Skeletal muscle tissue (tissue), 4 donors: ENCODE results near the gene CFAP210. TPM values are rescaled to one million over a fixed set of nuclear protein-coding genes. Genes with fewer than 3 reads are reported as not detected.

Experiments
- H3K27ac ChIP-seq: one replicate; pipeline ENCODE4 v1.7.0; 2013; ENCODE audit warnings: mild to moderate bottlenecking, low read depth, low read length, inconsistent platforms
- H3K27me3 ChIP-seq, 3 donors: one replicate each; pipeline ENCODE4 v1.7.0; 2013; ENCODE audit warnings: low read length in 3 of 3; ENCODE audit not compliant: control insufficient read depth in 3 of 3, insufficient read depth in 3 of 3
- H3K36me3 ChIP-seq, 3 donors: one replicate each; pipeline ENCODE4 v1.7.0; 2013; ENCODE audit warnings: low read length in 3 of 3; ENCODE audit not compliant: control insufficient read depth in 3 of 3, insufficient read depth in 3 of 3
- H3K4me1 ChIP-seq, 3 donors: one replicate each; pipeline ENCODE4 v1.7.0; 2013; ENCODE audit warnings: low read length in 3 of 3, mild to moderate bottlenecking in 3 of 3; ENCODE audit not compliant: control insufficient read depth in 3 of 3, insufficient read depth in 3 of 3
- H3K4me3 ChIP-seq, 3 donors: one replicate each; pipeline ENCODE4 v1.7.0; 2013; ENCODE audit warnings: low read length in 3 of 3
- H3K9ac ChIP-seq, 3 donors: one replicate each; pipeline ENCODE4 v1.7.0; 2013; ENCODE audit warnings: low read length in 3 of 3, mild to moderate bottlenecking in 3 of 3, moderate library complexity in 2 of 3, low read depth in 1 of 3
- H3K9me3 ChIP-seq, 3 donors: one replicate each; pipeline ENCODE4 v1.7.0; 2013; ENCODE audit warnings: low read length in 3 of 3; ENCODE audit not compliant: control insufficient read depth in 3 of 3
- total RNA-seq: library from RNA; depleted of rRNA; stranded (reverse); fragments of >200 nt; gene quantifications from one replicate; pipeline ENCODE4 v1.2.3, GENCODE V29; 2014
- donor health status: Osteomylitis.

The CFAP210 gene
- total RNA-seq, 1 donor from 2014 or later, result not detected

GRCh38 chr2:169732075-169732474 lies 37.9 kb upstream of the CFAP210 start:
- Histone ChIP-seq H3K27me3 (no peaks in the 10 kb centered on the region), H3K27ac (no peak overlapping the region), H3K4me3 (no peak overlapping the region), H3K4me1 (peaks cover 8 to 15% (median 15%) of the 10 kb centered on the region in 3 donors), H3K9ac (no peak overlapping the region), H3K36me3 (no peaks in the 10 kb centered on the region), H3K9me3 (no peaks in the 10 kb centered on the region)

GRCh38 chr2:169729274-169729605 lies 35.0 kb upstream of the CFAP210 start:
- no peak overlapping the region for H3K27ac ChIP-seq
- no peak overlapping the region for H3K9ac ChIP-seq
- H3K36me3 ChIP-seq, result no peaks in the 10 kb centered on the region
- H3K9me3 ChIP-seq, result no peaks in the 10 kb centered on the region
- H3K27me3 ChIP-seq, result no peaks in the 10 kb centered on the region
- H3K4me3 ChIP-seq, result no peak overlapping the region
- peaks cover 0 to 3% (median 3%) of the 10 kb centered on the region in 3 donors for H3K4me1 ChIP-seq

- Histone ChIP-seq H3K36me3 (no peaks in the 10 kb centered on the region), H3K4me1 (no peaks in the 10 kb centered on the region), H3K27me3 (no peaks in the 10 kb centered on the region), H3K9ac (no peak overlapping the region), H3K9me3 (no peaks in the 10 kb centered on the region), H3K27ac (no peak overlapping the region), H3K4me3 (no peak overlapping the region)
These were observed 32.9 kb upstream of the CFAP210 start for GRCh38 chr2:169727065-169727464.

- Histone ChIP-seq H3K27ac (no peak overlapping the region), H3K9ac (no peak overlapping the region), H3K9me3 (no peaks in the 10 kb centered on the region), H3K36me3 (no peaks in the 10 kb centered on the region), H3K4me1 (peaks cover 5 to 11% (median 5%) of the 10 kb centered on the region in 3 donors), H3K27me3 (no peaks in the 10 kb centered on the region), H3K4me3 (no peak overlapping the region)
These were observed 26.8 kb upstream of the CFAP210 start for GRCh38 chr2:169721016-169721415.

GRCh38 chr2:169718930-169719504 lies 24.8 kb upstream of the CFAP210 start:
- H3K4me3 ChIP-seq, result no peak overlapping the region
- H3K4me1 ChIP-seq, result peaks cover 18 to 29% (median 19%) of the 10 kb centered on the region in 3 donors
- H3K27me3 ChIP-seq, result no peaks in the 10 kb centered on the region
- H3K9ac ChIP-seq, result no peak overlapping the region
- no peaks in the 10 kb centered on the region for H3K36me3 ChIP-seq
- H3K27ac ChIP-seq, result no peak overlapping the region
- no peaks in the 10 kb centered on the region for H3K9me3 ChIP-seq

- Histone ChIP-seq H3K4me1 (peaks cover 18 to 29% (median 19%) of the 10 kb centered on the region in 3 donors), H3K4me3 (no peak overlapping the region), H3K9ac (no peak overlapping the region), H3K27me3 (no peaks in the 10 kb centered on the region), H3K27ac (no peak overlapping the region), H3K36me3 (no peaks in the 10 kb centered on the region), H3K9me3 (no peaks in the 10 kb centered on the region)
These were observed 23.5 kb upstream of the CFAP210 start for GRCh38 chr2:169717691-169718063.

- H3K4me3 ChIP-seq, result no peak overlapping the region
- H3K27ac ChIP-seq, result no peak overlapping the region
- H3K9me3 ChIP-seq, result no peaks in the 10 kb centered on the region
- no peaks in the 10 kb centered on the region for H3K36me3 ChIP-seq
- no peak overlapping the region for H3K9ac ChIP-seq
- peaks cover 18 to 30% (median 19%) of the 10 kb centered on the region in 3 donors for H3K4me1 ChIP-seq
- H3K27me3 ChIP-seq, result no peaks in the 10 kb centered on the region
These were observed 22.9 kb upstream of the CFAP210 start for GRCh38 chr2:169716938-169717690.

GRCh38 chr2:169716238-169716886 lies 22.2 kb upstream of the CFAP210 start:
- H3K4me1 ChIP-seq, result peaks cover 18 to 36% (median 19%) of the 10 kb centered on the region in 3 donors
- H3K27ac ChIP-seq, result no peak overlapping the region
- peaks cover 0 to 2% (median 0%) of the 10 kb centered on the region in 3 donors for H3K36me3 ChIP-seq
- no peaks in the 10 kb centered on the region for H3K9me3 ChIP-seq
- H3K4me3 ChIP-seq, result peak overlapping the region in 1 of 3 donors; percentile 29
- H3K9ac ChIP-seq, result peak overlapping the region in 1 of 3 donors; percentile 40
- H3K27me3 ChIP-seq, result no peaks in the 10 kb centered on the region

- Histone ChIP-seq H3K4me1 (peaks cover 18 to 36% (median 19%) of the 10 kb centered on the region in 3 donors), H3K27ac (no peak overlapping the region), H3K27me3 (no peaks in the 10 kb centered on the region), H3K36me3 (peaks cover 0 to 2% (median 0%) of the 10 kb centered on the region in 3 donors), H3K9me3 (no peaks in the 10 kb centered on the region), H3K4me3 (peak overlapping the region; percentile 33 to 64 (median 64)), H3K9ac (peak overlapping the region in 2 of 3 donors; percentile 25 to 45)
These were observed 21.4 kb upstream of the CFAP210 start for GRCh38 chr2:169715379-169716237.
